AG08395 (cell line): ENCODE data around the gene EIF4G3.
A peak's percentile ranks its signal among the peaks of the same experiment; 100 is the strongest.
"Not testable (repeated sequence)": the region's sequence is repeated elsewhere in the genome, so short reads cannot be mapped to it uniquely, and the experiment has no call there.

Experiments
- DNase-seq: peaks from one replicate; pipeline ENCODE4 v3.0.0; 2012; ENCODE audit warnings: mixed read lengths, low spot score

EIF4G3 gene

DNA sequence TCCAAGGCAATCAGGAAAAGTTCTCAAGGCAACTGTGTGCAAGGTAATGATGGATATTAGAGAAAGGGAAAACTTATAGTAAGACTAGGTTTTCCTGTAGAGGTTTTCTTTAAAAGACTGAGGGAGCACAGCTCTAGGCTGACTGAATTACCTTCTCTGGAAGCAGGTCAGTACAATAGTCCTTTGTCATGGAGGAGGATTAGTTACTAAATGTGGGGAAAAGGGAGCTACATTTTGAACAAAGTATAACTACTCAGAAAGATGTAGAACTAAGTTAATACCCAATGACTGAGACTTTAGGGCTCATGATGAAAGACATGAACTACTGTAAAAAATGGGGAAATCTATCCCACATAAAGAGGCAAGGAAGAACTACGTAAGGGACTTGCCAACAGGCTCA is 241.0 kb downstream of the EIF4G3 start:
- DNase-seq, result no peak

- DNase-seq, result no peak
These were observed 244.2 kb downstream of the EIF4G3 start for GRCh38 chr1:20932437-20932977.

DNA sequence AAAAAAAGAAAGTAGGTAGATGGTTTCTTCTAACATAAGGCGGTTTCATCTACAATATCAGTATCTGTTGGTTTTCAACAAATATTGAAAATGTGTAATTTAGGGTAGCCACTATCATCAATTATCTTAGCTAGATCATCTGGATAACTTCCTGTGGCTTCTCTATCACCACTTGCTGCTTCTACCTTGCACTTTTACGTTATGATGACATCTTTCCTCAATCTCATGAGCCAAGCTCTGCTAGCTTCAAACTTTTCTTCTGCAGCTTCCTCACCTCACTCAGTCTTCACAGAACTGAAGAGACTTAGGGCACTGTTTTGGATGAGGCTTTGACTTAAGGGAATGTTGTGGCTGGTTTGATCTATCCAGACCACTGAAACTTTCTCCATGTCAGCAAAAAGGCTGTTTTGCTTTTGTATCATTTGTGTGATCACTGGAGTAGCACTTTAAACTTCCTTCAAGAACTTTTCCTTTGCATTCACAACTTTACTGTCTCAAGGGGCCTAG is 244.7 kb downstream of the EIF4G3 start:
- no peak for DNase-seq

DNA sequence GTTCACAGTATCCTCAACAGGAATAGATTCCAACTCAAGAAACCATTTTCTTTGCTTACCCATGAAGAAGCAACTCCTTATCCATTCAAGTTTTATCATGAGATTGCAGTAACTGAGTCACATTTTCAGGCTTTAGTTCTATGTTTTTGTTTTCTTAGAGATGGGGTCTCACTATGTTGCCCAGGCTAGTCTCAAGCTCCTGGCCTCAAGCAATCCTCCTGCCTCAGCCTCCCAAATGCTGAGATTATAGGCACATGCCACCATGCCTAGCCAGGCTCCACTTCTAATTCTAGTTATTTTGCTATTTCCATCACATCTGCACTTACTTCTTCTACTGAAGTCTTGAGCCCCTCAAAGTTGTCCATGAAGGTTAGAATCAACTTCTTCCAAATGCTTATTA is 246.3 kb downstream of the EIF4G3 start:
- DNase-seq, result no peak

- no peak for DNase-seq
These were observed 248.6 kb downstream of the EIF4G3 start for GRCh38 chr1:20928146-20928545.

- DNase-seq, result no peak
These were observed 255.4 kb downstream of the EIF4G3 start for GRCh38 chr1:20921285-20921684.

- no peak for DNase-seq
These were observed 263.5 kb downstream of the EIF4G3 start for GRCh38 chr1:20913242-20913641.

DNA sequence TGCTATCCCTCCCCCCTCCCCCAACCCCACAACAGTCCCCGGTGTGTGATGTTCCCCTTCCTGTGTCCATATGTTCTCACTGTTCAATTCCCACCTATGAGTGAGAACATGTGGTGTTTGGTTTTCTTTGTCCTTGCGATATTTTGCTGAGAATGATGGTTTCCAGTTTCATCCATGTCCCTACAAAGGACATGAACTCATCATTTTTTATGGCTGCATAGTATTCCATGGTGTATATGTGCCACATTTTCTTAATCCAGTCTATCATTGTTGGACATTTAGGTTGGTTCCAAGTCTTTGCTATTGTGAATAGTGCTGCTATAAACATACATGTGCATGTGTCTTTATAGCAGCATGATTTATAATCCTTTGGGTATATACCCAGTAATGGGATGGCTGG is 269.2 kb downstream of the EIF4G3 start:
- not testable (repeated sequence) for DNase-seq

DNA sequence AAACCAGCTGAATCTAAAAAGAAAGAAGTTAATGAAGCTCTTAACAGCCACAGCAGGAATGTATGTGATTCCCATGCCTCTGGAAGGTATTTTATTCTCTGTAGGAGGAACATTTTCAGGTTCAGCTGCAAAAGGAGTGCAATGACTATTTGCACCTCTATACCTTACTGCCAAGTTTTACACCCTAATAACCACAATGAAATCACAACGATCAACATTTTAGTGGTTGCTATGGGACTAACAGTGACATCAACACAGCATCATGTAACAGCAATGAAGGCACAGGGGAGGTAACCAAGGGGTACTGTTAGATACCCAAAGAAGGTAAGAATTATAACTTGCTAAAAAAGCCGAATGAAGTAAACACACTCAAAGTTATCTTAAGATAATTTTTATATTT is 273.3 kb downstream of the EIF4G3 start:
- DNase-seq, result no peak

DNA sequence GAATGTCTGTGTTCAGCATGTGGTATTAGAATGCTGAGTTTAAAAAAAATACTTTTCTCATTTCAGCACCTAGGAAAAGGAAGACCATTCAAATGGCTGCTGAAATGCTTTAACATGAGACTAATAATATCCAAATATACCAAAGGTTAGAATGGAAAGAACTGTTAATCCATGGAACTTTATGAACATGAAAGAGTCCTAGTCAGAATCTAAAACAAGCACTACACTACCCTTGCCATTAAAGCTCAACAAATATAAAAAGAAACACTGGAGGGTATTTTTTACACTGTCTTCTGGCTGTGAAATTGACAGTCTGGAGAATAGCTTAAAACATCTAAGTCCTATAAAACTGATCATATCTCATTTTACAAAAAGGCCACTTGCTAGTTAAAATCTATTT is 276.6 kb downstream of the EIF4G3 start:
- DNase-seq, result no peak

GRCh38 chr1:20899154-20899972 is 277.3 kb downstream of the EIF4G3 start:
- no peak for DNase-seq

- DNase-seq, result peak; percentile 10
These were observed 279.9 kb downstream of the EIF4G3 start for GRCh38 chr1:20896826-20897225.

- DNase-seq, result no peak
These were observed 282.8 kb downstream of the EIF4G3 start for GRCh38 chr1:20893931-20894330.

- no peak for DNase-seq
These were observed 285.6 kb downstream of the EIF4G3 start for GRCh38 chr1:20891091-20891490.

- DNase-seq, result no peak
These were observed 289.5 kb downstream of the EIF4G3 start for GRCh38 chr1:20887246-20887645.

- DNase-seq, result peak; percentile 10
These were observed 291.6 kb downstream of the EIF4G3 start for GRCh38 chr1:20885121-20885520.

DNA sequence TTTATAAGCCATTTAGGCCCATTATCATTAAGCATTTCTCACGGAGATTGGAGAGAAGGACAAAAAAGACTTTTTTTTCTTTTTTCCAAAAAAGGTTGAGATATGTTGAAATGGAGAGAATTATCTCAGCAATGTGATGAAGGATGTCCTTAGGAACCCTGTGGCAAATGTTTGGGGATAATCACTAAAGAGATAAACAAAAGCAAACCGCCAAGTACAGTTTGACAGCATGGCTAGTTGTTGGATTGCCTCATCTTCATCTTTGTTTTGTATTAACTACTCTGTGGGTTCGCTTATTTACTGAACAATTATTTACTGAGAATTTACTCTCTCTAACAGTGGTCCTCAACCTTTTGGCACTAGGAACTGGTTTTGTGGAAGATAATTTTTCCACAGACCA is 292.2 kb downstream of the EIF4G3 start:
- DNase-seq, result no peak

- no peak for DNase-seq
These were observed 292.9 kb downstream of the EIF4G3 start for GRCh38 chr1:20883766-20884165.

DNA sequence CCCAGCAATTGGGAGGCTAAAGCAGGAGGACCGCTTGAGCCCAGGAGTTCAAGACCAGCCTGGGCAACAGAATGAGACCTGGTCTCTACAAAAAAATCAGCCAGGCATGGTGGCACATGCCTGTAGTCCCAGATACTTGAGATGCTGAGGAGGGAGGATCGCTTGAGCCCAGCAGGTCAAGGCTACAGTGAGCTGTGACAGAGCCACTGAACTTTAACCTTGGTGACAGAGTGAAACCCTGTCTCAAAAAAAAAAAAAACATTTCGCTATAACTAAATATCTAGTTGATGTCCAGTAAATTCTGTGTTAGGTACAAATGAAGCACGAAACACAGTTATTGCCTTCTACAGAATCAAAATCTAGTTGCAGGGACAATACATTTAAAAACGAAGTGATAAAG is 293.9 kb downstream of the EIF4G3 start:
- no peak for DNase-seq

GRCh38 chr1:20878799-20879198 is 297.9 kb downstream of the EIF4G3 start:
- no peak for DNase-seq

DNA sequence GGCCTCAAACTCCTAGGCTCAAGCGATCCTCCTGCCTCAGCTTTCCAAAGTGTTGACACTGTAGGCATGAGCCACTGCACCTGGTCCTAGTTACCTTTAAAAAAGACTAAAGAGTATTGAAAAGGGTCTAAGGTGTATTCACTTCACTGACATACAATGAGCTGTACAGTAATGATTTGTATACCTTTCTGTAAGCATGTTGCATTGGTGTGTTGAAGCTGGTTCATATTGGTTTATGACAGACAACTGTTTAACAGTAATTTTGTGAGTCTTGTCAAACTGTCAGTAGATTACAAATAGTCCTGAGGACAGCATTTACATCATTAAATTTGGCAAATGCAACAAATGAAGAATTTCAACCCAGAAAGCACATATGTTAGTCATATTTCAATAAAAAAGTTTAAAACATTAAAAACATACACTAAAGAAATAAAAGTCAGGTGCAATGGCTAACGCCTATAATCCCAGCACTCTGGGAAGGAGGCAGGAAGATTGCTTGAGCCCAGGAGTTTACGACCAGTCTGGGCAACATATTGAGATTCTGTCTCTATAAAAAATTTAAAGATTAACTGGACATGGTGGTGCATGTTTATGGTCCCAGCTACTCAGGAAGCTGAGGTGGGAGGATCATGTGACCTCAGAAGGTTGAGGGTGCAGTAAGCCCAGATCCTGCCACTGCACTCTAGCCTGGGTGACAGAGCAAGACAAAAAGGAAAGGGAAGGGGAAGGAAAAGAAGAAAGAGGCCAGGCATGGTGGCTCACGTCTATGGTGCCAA is 301.3 kb downstream of the EIF4G3 start:
- no peak for DNase-seq

DNA sequence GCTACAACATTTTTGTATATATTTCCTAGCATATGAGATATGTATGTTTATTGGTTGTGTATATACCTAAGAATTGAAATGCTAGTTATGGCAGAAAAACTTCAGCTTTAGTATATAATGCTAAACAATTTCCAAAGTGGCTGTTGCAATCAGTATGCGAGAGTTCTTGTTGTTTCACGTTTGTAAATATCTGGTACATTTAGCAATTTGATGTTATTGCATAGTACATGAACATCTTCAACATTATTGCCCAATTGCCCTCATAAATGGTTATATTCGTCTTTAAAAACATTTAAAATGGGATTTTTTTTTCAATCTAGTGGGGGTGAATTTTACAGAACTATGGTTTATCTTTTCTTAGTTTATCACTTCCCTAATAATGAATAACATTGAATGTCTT is 303.4 kb downstream of the EIF4G3 start:
- DNase-seq, result no peak

DNA sequence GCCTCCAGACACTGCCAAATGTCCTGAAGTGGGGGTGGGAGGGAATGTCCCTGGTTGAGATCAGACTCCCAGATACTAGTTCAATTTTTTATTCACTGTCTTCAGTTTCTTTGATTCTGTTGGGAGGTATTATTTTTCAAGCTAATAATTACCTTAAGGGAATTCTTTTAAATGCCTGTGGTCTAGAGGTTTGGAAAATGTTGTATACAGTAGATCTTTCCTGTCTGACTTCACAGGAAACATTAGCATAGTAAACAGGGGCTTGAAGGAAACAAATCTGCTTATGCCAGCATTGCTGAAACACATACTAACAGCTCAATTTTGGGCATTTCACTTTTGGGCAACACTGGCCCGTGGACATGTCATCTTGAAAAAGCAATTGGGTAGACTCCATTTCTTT is 305.3 kb downstream of the EIF4G3 start:
- DNase-seq, result no peak
